ENCODE data around the gene OR2B2. TPM values are rescaled to one million over a fixed set of nuclear protein-coding genes. Genes with fewer than 3 reads are reported as not detected.
A peak's percentile ranks its signal among the peaks of the same experiment; 100 is the strongest.

The OR2B2 gene
- polyA plus RNA-seq, 1 donor (not counting 4 experiments of a cell fraction or from before 2014, with no cell fraction given), result not detected

DNA sequence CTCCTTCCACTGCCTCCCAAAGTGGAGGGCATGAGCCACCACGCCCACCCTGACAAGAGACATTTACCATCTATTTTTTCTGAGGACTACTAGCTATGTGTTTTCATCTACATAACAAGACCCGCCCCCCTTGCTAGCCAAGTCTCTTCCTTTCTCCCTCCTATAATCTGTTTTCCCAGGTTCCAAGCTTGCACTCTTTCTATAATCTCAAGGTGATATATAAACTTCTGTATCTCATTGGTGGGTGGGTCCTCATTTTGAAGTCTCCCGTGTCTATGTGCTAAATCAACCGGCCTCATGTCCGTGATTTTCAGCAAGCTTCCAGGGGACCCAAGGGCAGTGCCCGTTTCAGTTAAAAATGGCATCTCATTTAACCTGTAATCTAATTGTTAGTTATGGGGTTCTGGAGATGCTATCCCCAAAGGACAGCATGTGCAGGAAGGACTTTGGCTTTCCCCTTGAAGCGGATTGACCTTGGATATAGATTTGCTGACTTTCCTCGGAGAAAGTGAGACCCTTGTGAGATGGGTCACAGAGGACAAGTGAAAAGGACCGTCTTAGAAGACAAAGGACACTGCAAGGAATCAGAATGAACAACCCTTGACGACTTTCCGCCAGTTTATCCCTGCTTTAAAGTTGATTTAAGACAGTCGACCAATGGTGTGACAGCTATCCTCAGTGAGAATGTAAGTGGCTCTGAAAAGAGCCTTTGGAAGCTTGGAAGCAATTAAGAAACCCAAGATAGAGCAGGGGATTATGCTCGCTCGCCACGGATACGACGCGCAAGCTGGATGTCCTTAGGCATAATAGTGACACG lies 22.4 kb downstream of the OR2B2 start:
- Histone ChIP-seq H3K4me1 (ENCODE audit: control insufficient read depth, extremely low read depth, insufficient read depth, low read length) (peaks cover 18% of the 10 kb centered on the region), H3K27me3 (ENCODE audit: control insufficient read depth, extremely low read depth, insufficient read depth, low read length) (no peaks in the 10 kb centered on the region), H3K36me3 (ENCODE audit: control insufficient read depth in 2 of 2, extremely low read depth in 1 of 2, insufficient read depth in 2 of 2, low read length in 2 of 2) (no peaks in the 10 kb centered on the region), H3K9ac (ENCODE audit: control insufficient read depth, extremely low read depth, insufficient read depth, low read length) (peak overlapping the region; percentile 59), H3K9me3 (ENCODE audit: control insufficient read depth, low read depth, low read length) (no peaks in the 10 kb centered on the region), H3K4me2 (ENCODE audit: control insufficient read depth, extremely low read depth, insufficient read depth, low read depth, low read length) (peak overlapping the region; percentile 100), H3K4me3 (ENCODE audit: control insufficient read depth in 2 of 3, extremely low read depth in 1 of 3, insufficient read depth in 2 of 3, low read depth in 1 of 3, low read length in 3 of 3) (peak overlapping the region; percentile 29 to 67 (median 63)), H3K9me1 (ENCODE audit: control insufficient read depth, extremely low read depth, insufficient read depth, low read length) (no peaks in the 10 kb centered on the region), H4K20me1 (ENCODE audit: control insufficient read depth, extremely low read depth, insufficient read depth, low read length) (no peaks in the 10 kb centered on the region), H3K79me2 (ENCODE audit: control insufficient read depth, insufficient read depth, low read length) (no peaks in the 10 kb centered on the region), H3K27ac (ENCODE audit: control insufficient read depth, insufficient read depth, low read length) (peak overlapping the region; percentile 29), H2AFZ (ENCODE audit: control insufficient read depth, low read length) (peak overlapping the region; percentile 67)
- TF ChIP-seq, protein P1, sequence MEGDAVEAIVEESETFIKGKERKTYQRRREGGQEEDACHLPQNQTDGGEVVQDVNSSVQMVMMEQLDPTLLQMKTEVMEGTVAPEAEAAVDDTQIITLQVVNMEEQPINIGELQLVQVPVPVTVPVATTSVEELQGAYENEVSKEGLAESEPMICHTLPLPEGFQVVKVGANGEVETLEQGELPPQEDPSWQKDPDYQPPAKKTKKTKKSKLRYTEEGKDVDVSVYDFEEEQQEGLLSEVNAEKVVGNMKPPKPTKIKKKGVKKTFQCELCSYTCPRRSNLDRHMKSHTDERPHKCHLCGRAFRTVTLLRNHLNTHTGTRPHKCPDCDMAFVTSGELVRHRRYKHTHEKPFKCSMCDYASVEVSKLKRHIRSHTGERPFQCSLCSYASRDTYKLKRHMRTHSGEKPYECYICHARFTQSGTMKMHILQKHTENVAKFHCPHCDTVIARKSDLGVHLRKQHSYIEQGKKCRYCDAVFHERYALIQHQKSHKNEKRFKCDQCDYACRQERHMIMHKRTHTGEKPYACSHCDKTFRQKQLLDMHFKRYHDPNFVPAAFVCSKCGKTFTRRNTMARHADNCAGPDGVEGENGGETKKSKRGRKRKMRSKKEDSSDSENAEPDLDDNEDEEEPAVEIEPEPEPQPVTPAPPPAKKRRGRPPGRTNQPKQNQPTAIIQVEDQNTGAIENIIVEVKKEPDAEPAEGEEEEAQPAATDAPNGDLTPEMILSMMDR (optimal IDR thresholded peaks at IDR 0.05 in 1 of 3, IDR thresholded peaks at IDR 0.05 in 1 of 3, conservative IDR thresholded peaks at IDR 0.05 in 1 of 3; ENCODE audit: extremely low read depth in 1 of 3, insufficient read depth in 2 of 3, low read length in 3 of 3), result no peak
- no peak for TF ChIP-seq EZH2 (IDR thresholded peaks at IDR 0.05; ENCODE audit: low read length)
- dilution Hi-C loops (cut with MboI; ENCODE audit: extremely low pct_ligation_motif_present, low sequenced_read_pairs), result no loop called here
- DNase-seq (ENCODE audit: low read depth, low spot score) (no peak), FAIRE-seq (no peak)

DNA sequence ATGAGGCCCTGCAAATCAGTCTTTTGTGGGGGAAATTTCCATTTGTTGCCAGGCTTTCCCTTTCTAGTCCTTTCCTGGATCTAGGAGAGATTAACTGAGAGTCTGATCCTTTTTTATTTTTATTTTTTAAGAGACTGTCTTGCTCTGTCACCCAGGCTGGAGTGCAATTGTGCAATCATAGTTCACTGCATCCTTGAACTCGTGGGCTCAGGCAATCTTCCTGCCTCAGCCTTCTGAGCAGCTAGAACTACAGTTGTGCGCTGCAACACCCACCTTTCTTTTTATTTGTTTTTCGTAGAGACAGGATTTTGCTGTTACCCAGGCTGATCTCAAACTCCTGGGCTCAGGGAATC lies 22.9 kb downstream of the OR2B2 start:
- Histone ChIP-seq H3K4me1 (ENCODE audit: control insufficient read depth, extremely low read depth, insufficient read depth, low read length) (peaks cover 18% of the 10 kb centered on the region), H3K36me3 (ENCODE audit: control insufficient read depth in 2 of 2, extremely low read depth in 1 of 2, insufficient read depth in 2 of 2, low read length in 2 of 2) (no peaks in the 10 kb centered on the region), H4K20me1 (ENCODE audit: control insufficient read depth, extremely low read depth, insufficient read depth, low read length) (no peaks in the 10 kb centered on the region), H3K9ac (ENCODE audit: control insufficient read depth, extremely low read depth, insufficient read depth, low read length) (no peak overlapping the region), H3K79me2 (ENCODE audit: control insufficient read depth, insufficient read depth, low read length) (no peaks in the 10 kb centered on the region), H3K4me3 (ENCODE audit: control insufficient read depth in 2 of 3, extremely low read depth in 1 of 3, insufficient read depth in 2 of 3, low read depth in 1 of 3, low read length in 3 of 3) (no peak overlapping the region), H3K27me3 (ENCODE audit: control insufficient read depth, extremely low read depth, insufficient read depth, low read length) (no peaks in the 10 kb centered on the region), H3K9me3 (ENCODE audit: control insufficient read depth, low read depth, low read length) (no peaks in the 10 kb centered on the region), H3K9me1 (ENCODE audit: control insufficient read depth, extremely low read depth, insufficient read depth, low read length) (no peaks in the 10 kb centered on the region), H3K27ac (ENCODE audit: control insufficient read depth, insufficient read depth, low read length) (no peak overlapping the region), H2AFZ (ENCODE audit: control insufficient read depth, low read length) (no peak overlapping the region), H3K4me2 (ENCODE audit: control insufficient read depth, extremely low read depth, insufficient read depth, low read depth, low read length) (peak overlapping the region; percentile 100)
- FAIRE-seq, result no peak
- TF ChIP-seq EZH2 (IDR thresholded peaks at IDR 0.05; ENCODE audit: low read length), result no peak
- TF ChIP-seq, protein P1 (optimal IDR thresholded peaks at IDR 0.05 in 1 of 3, IDR thresholded peaks at IDR 0.05 in 1 of 3, conservative IDR thresholded peaks at IDR 0.05 in 1 of 3; ENCODE audit: extremely low read depth in 1 of 3, insufficient read depth in 2 of 3, low read length in 3 of 3), result no peak
- dilution Hi-C loops (cut with MboI; ENCODE audit: extremely low pct_ligation_motif_present, low sequenced_read_pairs), result no loop called here
- no peak for DNase-seq (ENCODE audit: low read depth, low spot score)

Measured in keratinocyte (primary cell).